ENCODE measurements around the gene ECHDC1. TPM values are rescaled to one million over a fixed set of nuclear protein-coding genes. Genes with fewer than 3 reads are reported as not detected.

Gene ECHDC1
- total RNA-seq, 1 experiment from 2014 or later, result 47.2 TPM

GRCh38 chr6:127317388-127318128, 25.9 kb downstream of the ECHDC1 start:
- Histone ChIP-seq H3K4me2 (ENCODE audit: low read length) (no peak overlapping the region), H4K20me1 (ENCODE audit: insufficient read depth) (no peaks in the 10 kb centered on the region; the same call in 1 of the 2 replicates), H3K9ac (ENCODE audit: low read length) (no peak overlapping the region), H2AFZ (ENCODE audit: low read depth, low read length, poor library complexity, severe bottlenecking) (no peak overlapping the region), H3K27ac (ENCODE audit: low read depth, low read length) (no peak overlapping the region), H3K27me3 (ENCODE audit: insufficient read depth, low read length) (no peaks in the 10 kb centered on the region), H3K9me2 (ENCODE audit: insufficient read depth) (no peaks in the 10 kb centered on the region), H3K4me1 (ENCODE audit: control insufficient read depth in 1 of 2, insufficient read depth in 2 of 2, low read length in 2 of 2) (no peaks in the 10 kb centered on the region), H3K36me3 (ENCODE audit: control insufficient read depth in 1 of 2, insufficient read depth in 2 of 2, low read length in 2 of 2) (peaks cover 14 to 22% of the 10 kb centered on the region in 2 experiments; a peak in 3 of 4 replicates), H3K9me3 (ENCODE audit: control insufficient read depth in 1 of 2, insufficient read depth in 1 of 2, low read depth in 1 of 2, low read length in 2 of 2) (no peaks in the 10 kb centered on the region), H3K79me2 (ENCODE audit: insufficient read depth, low read length) (peaks cover 20% of the 10 kb centered on the region), H3K4me3 (replicated peaks in 1 of 2; ENCODE audit: low read depth in 1 of 2, low read length in 2 of 2) (no peak overlapping the region)
- ChIA-PET POLR2A (no interaction called here), RAD21 (ENCODE audit: low non-redundant PET in 1 of 2, low total read pairs in 2 of 2, uncharacterized antibody in 2 of 2, unreplicated experiment in 2 of 2) (no interaction called here), CTCF (no interaction called here)
- ATAC-seq (no peak), DNase-seq (ENCODE audit: low read depth, low spot score) (no peak)
- intact Hi-C loops (cut with micrococcal nuclease), result no loop called here
- no peak for TF ChIP-seq POLR2A (IDR thresholded peaks at IDR 0.05; ENCODE audit: borderline replicate concordance, extremely low read depth, insufficient read depth, insufficient read length)
- no peak for TF ChIP-seq EZH2 (IDR thresholded peaks at IDR 0.05)
- no peak for TF ChIP-seq CEBPB (IDR thresholded peaks at IDR 0.05; ENCODE audit: low read depth)
- no peak for TF ChIP-seq ELF1 (IDR thresholded peaks at IDR 0.05; ENCODE audit: borderline replicate concordance, low read depth)
- TF ChIP-seq REST (IDR thresholded peaks at IDR 0.05; ENCODE audit: low read depth), result no peak
- no peak for TF ChIP-seq RAD21 (IDR thresholded peaks at IDR 0.05; ENCODE audit: low read depth)
- no peak for TF ChIP-seq ZFX (IDR thresholded peaks at IDR 0.05)
- no peak for TF ChIP-seq TCF7L2 (IDR thresholded peaks at IDR 0.05; ENCODE audit: borderline replicate concordance, extremely low read depth, insufficient read depth, insufficient read length)
- TF ChIP-seq CTCF (IDR thresholded peaks at IDR 0.05 in 2 of 3, conservative IDR thresholded peaks at IDR 0.05 in 1 of 3; ENCODE audit: borderline replicate concordance in 1 of 3, insufficient read depth in 1 of 3, low read depth in 2 of 3, low read length in 2 of 3), result no peak
- TF ChIP-seq EZH2phosphoT487 (IDR thresholded peaks at IDR 0.05; ENCODE audit: borderline replicate concordance), result no peak
- TF ChIP-seq SRF (IDR thresholded peaks at IDR 0.05; ENCODE audit: low read depth), result no peak
- no peak for TF ChIP-seq ZNF274 (IDR thresholded peaks at IDR 0.05; ENCODE audit: low read depth, low read length)
- TF ChIP-seq SP1 (IDR thresholded peaks at IDR 0.05; ENCODE audit: low read depth), result no peak
- TF ChIP-seq, protein P1, sequence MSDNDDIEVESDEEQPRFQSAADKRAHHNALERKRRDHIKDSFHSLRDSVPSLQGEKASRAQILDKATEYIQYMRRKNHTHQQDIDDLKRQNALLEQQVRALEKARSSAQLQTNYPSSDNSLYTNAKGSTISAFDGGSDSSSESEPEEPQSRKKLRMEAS (IDR thresholded peaks at IDR 0.05), result no peak
- TF ChIP-seq POLR2AphosphoS5 (IDR thresholded peaks at IDR 0.05; ENCODE audit: low read depth, low read length), result no peak
- no peak for TF ChIP-seq SIN3A (IDR thresholded peaks at IDR 0.05; ENCODE audit: low read depth)
- no peak for TF ChIP-seq FOSL1 (IDR thresholded peaks at IDR 0.05; ENCODE audit: low read depth)
- TF ChIP-seq YY1 (IDR thresholded peaks at IDR 0.05; ENCODE audit: extremely low read depth, insufficient replicate concordance, low read depth, low read length), result no peak
- no peak for TF ChIP-seq CBX3 (IDR thresholded peaks at IDR 0.05; ENCODE audit: low read depth)
- TF ChIP-seq ATF3 (IDR thresholded peaks at IDR 0.05), result no peak
- no TSS peak for BruUV-seq (replicated peaks)

Measured in HCT116 (cell line).